AG09319 (cell line): ENCODE measurements around the gene GMPPA.

ENCODE experiments used
- DNase-seq: peaks from one replicate; pipeline ENCODE4 v3.0.0-alpha.2; 2010; ENCODE audit warnings: low read depth; ENCODE audit errors: extremely low read depth
- TF ChIP-seq, protein P1 (sequence below): IDR thresholded peaks from 2 replicates; pipeline ENCODE4 v1.5.1; 2011; ENCODE audit warnings: low read depth, mild to moderate bottlenecking, inconsistent platforms, low read length, moderate library complexity

GMPPA gene

DNA sequence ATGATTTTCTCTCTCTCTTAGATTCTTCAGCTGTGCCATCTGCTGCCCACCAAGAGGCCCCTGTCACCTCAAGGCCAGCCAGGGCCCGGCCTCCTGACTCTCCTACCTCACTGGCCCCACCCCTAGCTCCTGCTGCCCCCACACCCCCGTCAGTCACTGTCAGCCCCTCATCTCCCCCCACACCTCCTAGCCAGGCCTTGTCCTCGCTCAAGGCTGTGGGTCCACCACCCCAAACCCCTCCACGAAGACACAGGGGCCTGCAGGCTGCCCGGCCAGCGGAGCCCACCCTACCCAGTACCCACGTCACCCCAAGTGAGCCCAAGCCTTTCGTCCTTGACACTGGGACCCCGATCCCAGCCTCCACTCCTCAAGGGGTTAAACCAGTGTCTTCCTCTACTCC, 9.4 kb upstream of the GMPPA start:
- TF ChIP-seq, protein P1, sequence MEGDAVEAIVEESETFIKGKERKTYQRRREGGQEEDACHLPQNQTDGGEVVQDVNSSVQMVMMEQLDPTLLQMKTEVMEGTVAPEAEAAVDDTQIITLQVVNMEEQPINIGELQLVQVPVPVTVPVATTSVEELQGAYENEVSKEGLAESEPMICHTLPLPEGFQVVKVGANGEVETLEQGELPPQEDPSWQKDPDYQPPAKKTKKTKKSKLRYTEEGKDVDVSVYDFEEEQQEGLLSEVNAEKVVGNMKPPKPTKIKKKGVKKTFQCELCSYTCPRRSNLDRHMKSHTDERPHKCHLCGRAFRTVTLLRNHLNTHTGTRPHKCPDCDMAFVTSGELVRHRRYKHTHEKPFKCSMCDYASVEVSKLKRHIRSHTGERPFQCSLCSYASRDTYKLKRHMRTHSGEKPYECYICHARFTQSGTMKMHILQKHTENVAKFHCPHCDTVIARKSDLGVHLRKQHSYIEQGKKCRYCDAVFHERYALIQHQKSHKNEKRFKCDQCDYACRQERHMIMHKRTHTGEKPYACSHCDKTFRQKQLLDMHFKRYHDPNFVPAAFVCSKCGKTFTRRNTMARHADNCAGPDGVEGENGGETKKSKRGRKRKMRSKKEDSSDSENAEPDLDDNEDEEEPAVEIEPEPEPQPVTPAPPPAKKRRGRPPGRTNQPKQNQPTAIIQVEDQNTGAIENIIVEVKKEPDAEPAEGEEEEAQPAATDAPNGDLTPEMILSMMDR = no peak

DNA sequence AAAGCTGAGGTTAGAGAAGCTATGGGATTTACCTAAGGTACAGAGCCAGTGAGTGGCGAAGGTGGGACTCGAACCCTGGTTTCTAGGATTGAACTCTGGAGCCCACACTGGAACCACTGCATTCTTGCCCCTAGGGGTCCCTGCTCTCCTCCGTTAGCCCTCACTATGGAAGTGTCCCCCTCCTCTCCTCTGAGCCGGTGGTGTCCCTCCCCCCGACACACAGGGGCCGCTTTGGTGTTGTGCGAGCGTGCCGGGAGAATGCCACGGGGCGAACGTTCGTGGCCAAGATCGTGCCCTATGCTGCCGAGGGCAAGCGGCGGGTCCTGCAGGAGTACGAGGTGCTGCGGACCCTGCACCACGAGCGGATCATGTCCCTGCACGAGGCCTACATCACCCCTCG, 8.5 kb upstream of the GMPPA start:
- no peak for DNase-seq
- TF ChIP-seq, protein P1 = no peak; the same call in 1 of the 2 replicates

More for the DNA sequence above, 9.4 kb upstream of the GMPPA start:
- no peak for DNase-seq

DNA sequence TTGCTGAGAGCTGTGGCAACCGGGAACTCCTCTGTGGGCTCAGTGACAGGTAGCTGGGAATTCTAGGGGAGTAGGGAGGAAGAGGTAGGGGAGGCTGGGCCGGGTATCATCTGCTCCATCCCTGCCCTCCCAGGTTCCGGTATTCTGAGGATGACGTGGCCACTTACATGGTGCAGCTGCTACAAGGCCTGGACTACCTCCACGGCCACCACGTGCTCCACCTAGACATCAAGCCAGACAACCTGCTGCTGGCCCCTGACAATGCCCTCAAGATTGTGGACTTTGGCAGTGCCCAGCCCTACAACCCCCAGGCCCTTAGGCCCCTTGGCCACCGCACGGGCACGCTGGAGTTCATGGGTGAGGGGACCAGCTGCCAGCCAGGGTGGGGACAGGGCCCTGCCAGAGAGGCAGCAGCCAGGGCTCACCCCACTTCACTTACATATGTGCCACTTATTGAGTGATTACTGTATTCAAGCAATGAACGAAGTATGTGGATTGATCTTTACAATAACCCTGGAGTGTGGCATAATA, 8.0 kb upstream of the GMPPA start:
- TF ChIP-seq, protein P1 = no peak
- no peak for DNase-seq

DNA sequence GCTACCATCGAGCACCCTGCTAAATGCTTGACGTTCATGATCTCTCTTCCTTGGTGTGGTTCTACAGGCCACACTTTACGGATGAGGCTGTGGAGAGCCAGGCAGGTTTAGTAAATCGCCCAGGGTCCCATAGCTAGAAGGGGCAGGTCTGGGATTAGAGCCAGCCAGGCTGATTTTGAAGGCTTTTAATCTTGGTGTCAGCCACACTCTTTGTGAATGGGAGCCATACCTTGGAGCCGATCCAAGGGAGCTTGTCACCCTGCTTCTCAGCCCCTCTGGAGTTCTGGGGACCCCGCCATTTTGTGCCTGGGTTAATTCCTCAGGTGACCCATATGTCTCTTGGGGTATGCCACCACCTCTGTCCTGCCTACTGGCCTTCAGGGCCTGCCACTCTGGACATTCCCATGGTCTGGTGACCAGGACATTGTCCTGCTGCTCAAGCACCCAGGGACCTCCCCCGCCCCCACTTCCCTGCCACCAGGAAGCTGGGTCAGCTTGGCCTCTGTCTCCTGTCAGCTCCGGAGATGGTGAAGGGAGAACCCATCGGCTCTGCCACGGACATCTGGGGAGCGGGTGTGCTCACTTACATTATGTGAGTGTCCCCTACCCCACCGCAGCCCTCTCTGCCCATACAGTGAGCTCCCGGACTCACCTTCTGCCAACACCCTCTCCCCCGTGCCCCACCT, 7.3 kb upstream of the GMPPA start:
- TF ChIP-seq, protein P1 = no peak
- DNase-seq = no peak

DNA sequence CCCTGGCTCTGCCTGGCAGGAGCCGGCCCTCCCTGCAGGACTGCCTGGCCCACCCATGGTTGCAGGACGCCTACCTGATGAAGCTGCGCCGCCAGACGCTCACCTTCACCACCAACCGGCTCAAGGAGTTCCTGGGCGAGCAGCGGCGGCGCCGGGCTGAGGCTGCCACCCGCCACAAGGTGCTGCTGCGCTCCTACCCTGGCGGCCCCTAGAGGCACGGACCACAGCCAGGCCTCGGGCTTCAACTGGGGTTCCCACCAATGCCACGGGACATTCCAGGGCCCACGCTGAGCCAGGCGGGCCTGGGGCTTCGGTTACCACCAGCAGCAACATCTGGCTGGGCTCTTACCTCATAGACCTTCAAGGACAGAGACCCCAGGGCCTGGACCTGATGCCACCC, 6.1 kb upstream of the GMPPA start:
- no peak for DNase-seq
- TF ChIP-seq, protein P1 = no peak

DNA sequence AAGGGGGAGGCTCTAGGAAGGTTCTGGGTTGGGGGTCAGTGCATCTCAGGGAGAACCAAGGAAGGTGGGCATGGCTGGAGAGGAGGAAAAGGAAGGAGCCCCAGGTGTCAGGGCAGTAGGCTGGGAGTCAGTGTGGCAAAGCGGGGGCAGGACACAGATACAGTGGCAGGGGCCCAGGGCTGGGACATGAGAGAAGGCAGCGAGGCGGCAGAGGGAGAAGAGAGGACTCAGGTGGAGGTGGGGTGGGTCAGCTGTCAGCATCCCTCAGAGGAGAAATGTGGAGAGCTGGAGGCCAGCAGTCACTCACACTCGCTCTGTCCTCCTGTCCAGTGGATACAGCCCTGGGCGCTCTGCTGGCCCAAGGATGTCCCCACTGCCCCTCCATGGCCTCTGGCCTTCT, 5.6 kb upstream of the GMPPA start:
- TF ChIP-seq, protein P1 = no peak
- no peak for DNase-seq

DNA sequence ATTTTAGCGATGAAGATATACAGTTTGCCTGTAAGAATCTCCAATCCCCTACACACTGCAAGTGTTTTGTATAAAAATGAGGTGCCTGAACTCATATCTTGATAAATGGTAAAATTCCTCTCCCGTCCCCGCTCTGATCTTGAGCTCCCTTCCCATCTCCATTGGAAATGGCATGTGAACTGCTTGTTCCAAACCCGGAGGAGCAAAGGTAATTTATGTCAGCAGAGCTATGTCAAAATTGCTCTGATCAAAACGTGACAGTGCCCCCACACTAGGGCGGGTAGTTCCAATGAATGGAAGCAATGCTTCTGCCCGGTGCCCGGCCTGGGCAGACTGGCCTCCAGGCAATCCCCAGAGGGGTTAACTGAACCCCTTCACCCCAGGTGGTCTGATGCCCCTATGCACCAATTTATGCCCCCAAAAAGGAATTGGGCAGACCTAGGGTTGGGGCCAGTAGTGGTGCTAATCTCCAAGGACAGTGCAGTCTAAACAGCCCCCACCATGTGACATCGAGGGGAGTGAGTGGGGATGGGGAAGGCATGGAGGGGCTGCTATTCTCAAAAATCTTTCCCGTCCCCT, 3.6 kb upstream of the GMPPA start:
- DNase-seq = no peak
- TF ChIP-seq, protein P1 = no peak
